HG03196 (cell line): ENCODE measurements around the gene LUM.

ENCODE experiments used
- ATAC-seq: cut with Tn5 transposase; IDR thresholded peaks from one replicate; pipeline ENCODE4 v1.9.1; 2021; ENCODE audit not compliant: unreplicated experiment

The LUM gene

DNA sequence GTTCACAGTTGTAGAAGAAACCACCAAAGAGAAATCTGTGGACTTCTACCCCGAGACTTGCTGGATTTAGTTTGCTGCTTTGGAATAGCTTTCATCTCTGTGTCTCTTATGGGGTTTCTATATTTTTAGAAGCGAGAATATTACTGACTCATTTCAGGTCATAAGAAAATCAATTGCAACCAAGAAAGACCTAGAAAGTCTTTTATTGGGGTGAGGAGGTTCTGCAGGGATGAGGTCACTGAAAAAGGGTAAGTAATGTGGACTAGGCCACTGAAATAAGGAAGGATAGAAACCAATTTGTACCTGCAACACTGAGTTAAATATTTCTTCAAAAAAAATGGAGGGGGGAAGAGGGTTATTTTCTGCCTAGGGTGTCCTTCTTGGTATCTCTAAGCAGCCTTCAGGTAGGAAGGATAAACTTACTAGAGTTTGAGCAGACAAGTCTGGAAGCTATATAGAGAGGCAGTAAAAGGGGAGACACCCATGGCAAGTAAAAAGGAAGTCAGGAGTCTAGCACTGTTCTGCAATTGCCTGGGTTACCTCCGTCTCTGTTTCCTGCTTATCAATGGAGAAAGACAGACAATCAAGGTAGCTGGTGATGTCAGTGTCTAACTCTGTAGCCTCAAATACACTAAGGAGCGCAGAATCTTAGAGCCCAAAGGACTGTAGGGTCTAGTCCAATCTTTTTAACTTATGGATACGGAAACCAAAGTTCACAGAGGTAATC lies 33.9 kb downstream of the LUM start:
- no peak for ATAC-seq

- ATAC-seq, result no peak
Observed at GRCh38 chr12:91074851-91075250, 36.4 kb downstream of the LUM start.

DNA sequence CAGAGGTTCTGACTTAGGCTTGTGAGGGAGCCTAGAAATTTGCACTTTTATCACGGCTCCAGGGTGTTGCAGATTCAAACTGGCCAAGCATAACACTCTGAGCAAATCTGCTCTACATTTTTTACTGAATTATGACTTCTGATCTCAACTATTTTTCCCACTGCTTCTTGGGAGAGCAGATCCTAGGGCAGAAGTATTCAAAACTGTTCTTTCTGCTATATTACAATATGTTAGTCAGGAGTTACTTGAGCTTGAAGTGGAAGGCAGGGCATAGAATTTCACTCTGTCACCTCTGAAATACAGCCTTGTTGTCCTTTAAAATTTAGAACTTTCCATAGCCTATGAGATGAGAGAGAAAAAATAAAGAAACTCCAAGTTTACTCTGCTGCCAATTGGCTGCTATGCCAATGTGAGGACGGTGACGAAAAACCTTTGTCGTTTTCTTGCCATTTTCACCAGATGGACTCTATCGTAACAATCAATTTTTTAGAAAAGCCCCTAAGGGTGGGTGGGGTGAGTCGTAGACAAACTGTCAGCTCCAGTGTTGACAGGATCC lies 37.1 kb downstream of the LUM start:
- ATAC-seq, result no peak

GRCh38 chr12:91073426-91073825 lies 37.9 kb downstream of the LUM start:
- ATAC-seq, result no peak

DNA sequence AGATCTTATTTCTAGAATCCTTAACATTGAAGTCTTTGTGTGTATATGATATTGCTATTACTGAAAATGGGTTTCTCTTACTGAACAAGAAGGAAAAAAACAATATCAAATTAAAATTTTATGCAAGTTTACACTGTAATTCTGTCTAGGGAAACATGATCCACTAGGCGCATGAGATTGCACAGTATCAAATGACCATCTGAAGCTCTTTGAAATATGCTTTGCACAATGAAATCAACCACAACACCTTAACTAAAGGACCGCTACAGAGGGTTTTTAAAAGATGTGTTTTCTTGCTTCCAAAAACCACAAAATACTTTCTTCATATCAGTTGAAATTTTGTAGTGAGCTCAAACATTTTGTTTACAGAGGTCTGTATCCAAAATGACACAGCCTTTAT lies 38.4 kb downstream of the LUM start:
- ATAC-seq, result no peak

DNA sequence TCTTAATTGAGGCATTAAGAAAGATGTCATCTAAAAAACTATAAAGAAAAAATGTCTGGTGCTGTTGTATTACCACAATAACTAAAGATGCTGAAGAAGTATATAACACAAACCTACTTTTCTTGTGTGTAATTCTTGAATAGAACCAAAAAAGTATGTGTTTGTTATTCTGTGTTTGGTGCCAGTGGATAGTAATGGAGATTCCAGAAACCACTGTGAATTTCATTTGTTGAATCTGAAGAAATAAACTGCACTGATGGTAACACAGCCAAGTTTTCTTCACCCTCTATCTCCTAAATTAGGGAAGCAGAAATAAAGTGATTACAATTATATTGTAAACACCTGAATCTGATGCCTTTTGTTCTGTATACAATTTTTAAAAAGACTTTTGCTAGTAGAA lies 40.4 kb downstream of the LUM start:
- ATAC-seq, result no peak

DNA sequence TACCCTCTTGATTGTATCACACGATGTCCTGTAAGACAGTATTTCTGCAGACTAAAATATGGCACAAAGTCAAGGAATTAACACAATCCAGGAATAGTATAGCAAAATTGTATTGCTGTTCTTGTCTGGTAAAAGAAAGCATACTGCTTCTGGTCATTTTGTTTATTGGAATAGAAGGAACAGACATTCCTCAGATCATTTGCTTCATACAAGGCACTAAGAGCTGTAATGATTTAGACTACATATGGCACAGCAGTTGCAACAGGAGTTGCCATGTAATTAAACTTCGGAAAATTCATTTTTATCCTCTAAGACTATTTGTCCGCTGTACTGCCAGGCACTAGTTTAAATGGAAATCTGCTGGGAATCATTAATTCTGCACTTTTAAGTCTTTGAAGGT lies 45.9 kb downstream of the LUM start:
- ATAC-seq, result no peak

- no peak for ATAC-seq
Observed at GRCh38 chr12:91064640-91065039, 46.7 kb downstream of the LUM start.

- no peak for ATAC-seq
Observed at GRCh38 chr12:91061091-91061490, 50.2 kb downstream of the LUM start.

DNA sequence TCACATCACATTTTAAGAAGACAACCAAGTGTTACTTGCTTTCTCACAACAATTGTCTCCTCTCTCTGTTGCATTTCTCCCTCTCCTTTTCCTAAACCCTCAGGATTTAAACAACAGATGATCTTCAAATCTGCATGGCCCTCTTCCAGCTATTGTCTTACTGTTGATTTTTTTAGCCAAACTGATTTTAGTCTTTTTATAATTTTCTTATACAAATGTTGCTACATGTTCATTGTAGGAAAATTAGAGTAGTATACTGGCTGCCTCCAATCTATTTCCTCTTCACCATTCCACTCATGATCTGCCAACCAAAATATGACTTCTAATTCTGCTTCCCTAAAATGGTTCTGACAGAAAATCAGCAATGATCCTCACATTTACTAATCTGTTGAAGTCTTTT lies 52.1 kb downstream of the LUM start:
- ATAC-seq, result no peak

GRCh38 chr12:91058786-91059185 lies 52.5 kb downstream of the LUM start:
- ATAC-seq, result no peak

DNA sequence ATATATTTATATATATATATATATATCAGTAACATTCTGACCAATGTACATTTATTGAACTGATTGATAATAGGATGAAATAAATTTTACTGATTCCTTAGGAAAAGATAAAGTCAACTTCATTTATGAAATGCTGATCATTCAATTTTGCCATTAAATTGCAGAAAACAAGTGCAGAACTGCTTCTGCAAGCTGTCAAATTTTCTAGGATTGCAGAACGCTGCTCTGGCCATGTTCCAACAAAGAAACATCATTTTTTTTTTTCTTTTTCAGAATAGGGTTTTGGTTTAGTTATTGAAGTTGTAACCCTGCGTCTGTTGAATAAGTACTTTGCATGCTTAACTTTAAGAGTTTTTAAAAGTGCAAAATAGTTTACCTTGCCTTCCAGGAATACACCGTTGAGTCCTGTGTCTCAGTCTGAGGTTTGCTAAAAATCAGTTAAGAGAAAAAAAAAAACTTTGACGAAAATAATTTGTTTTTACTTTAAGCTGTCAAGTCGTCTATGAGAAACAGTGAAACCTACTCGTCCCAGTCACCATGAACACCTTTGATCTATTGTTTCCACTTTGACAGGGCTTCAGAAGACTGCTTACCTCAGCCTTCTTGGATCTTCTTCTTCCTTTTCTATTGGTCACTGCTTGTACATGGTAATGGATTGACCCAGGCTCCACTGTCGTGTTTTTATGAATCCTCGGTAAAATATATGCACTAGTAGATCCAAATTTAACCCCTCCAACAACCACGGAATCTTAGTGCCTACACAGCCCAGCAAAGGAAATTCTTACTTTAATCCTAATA lies 53.7 kb downstream of the LUM start, which contains the start of gene KERA:
Gene KERA (minus strand): TSS at position 657 of the 798 bp plus-strand sequence. CDS start 1,743 bp downstream, outside the sequence.
- ATAC-seq, result no peak

DNA sequence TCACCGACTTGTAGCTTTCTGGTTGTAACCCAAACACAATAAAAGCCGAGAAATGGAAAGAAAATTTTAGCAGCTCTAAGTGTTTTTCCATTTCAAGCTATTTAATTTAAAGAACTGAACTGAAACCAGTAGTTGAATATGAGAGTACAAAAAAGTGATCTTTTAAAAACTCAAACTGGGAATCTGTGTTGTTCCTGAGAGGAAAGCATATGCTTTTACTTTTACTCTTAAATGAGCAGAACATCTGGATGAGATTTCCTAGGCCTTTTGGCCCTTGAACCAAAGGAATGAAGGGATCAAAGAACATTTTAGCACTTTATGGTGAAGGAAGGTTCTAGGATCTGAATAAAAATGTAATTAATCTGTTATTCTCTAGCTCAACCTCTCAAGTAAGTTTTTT lies 54.8 kb downstream of the LUM start:
- no peak for ATAC-seq

- ATAC-seq, result no peak
Observed at GRCh38 chr12:91055976-91056375, 55.3 kb downstream of the LUM start.

GRCh38 chr12:91053951-91054715 lies 57.2 kb downstream of the LUM start:
- ATAC-seq, result no peak
